GM10248 (cell line): Measurements from ENCODE around the gene GPBAR1.

Experiments
- CTCF ChIA-PET: fragments of 300-600 bp; sonication (Branson Sonifier 250); formaldehyde crosslinking; extraction: SDS; loops from one replicate; lab custom pipeline; 2021; ENCODE audit warnings: antibody characterized with exemption; lab: Yijun Ruan, JAX
- POLR2A ChIA-PET: fragments of 350-650 bp; sonication (Branson Sonifier 250); formaldehyde crosslinking; extraction: SDS; loops from one replicate; lab custom pipeline; 2020; ENCODE audit warnings: antibody characterized with exemption; lab: Yijun Ruan, JAX
- DNase-seq: peaks from one replicate; pipeline ENCODE4 v3.0.0; 2012; ENCODE audit errors: extremely low spot score
- TF ChIP-seq, protein P1 (sequence below): IDR thresholded peaks from 2 replicates; pipeline ENCODE4 v1.5.1; 2012; ENCODE audit warnings: mild to moderate bottlenecking, low read depth; ENCODE audit errors: extremely low read depth, missing control alignments, control extremely low read depth

The GPBAR1 gene

DNA sequence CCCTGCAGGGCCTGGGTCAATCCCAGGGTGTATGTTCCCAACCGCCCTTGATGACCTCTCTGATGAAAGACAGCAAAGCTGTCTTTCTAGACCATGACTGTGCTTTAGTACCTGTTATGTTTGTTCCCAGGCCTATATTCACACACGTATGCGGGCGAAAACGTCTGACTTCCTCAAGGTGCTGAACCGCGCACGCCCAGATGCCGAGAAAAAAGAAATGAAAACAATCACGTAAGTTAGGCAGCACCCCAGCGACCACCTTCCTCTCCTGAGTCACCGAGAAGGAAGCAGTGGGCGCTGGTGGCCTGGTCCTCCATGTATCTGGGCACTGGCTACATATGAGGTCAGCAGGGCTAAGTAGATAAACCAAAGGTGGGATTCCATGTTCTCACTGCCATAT is 11.1 kb upstream of the GPBAR1 start:
- ChIA-PET POLR2A (no interaction called here), CTCF (no interaction called here)
- DNase-seq = no peak
- TF ChIP-seq, protein P1, sequence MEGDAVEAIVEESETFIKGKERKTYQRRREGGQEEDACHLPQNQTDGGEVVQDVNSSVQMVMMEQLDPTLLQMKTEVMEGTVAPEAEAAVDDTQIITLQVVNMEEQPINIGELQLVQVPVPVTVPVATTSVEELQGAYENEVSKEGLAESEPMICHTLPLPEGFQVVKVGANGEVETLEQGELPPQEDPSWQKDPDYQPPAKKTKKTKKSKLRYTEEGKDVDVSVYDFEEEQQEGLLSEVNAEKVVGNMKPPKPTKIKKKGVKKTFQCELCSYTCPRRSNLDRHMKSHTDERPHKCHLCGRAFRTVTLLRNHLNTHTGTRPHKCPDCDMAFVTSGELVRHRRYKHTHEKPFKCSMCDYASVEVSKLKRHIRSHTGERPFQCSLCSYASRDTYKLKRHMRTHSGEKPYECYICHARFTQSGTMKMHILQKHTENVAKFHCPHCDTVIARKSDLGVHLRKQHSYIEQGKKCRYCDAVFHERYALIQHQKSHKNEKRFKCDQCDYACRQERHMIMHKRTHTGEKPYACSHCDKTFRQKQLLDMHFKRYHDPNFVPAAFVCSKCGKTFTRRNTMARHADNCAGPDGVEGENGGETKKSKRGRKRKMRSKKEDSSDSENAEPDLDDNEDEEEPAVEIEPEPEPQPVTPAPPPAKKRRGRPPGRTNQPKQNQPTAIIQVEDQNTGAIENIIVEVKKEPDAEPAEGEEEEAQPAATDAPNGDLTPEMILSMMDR = no peak

DNA sequence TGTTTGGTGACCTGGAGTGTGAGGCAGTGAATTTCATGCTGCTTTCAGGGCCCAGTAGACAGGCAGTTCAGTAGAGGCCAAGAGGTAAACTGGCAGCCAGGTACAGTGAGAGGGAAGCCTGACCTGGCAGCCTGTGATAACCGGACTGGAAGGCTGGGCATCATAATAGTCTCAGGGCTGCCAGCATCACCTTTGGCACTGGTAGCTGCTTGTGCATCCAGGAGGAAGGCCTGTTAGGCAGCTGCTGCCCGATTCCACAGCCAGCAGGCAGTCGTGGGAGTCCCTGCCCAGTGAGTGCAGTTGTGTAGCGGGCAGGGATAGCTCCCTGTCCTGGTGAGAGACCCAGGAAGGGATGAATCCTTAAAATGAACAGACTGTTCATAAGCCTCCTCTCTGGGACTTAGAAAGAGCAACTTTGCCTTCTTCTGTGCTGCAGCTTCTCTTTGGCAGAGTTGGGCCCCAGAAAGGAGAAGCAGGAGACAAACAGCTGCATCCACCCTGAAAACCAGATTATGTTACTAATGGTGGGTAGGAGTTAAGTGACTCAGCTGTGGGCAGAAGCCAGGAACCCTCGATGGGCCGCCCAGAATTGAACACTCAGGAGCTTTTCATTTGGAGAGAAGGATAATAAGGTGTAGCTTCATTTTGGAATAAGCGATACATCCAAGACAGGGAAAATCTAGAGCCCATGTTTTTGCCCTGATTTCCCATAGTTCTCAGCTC is 8.1 kb upstream of the GPBAR1 start:
- no peak for DNase-seq
- TF ChIP-seq, protein P1 = no peak
- ChIA-PET POLR2A (interaction anchor here (1.4 kb wide), 1 partner anchor 18 kb away, joined by 3 read pairs; the partner anchor contains the start of gene PNKD), CTCF (interaction anchor here (1.3 to 8.3 kb wide), 5 partner anchors 14 to 595 kb away, joined by 3 to 57 read pairs (median 5); partner anchors contain the start of genes AAMP and PNKD)

- CTCF ChIA-PET = interaction anchor here (1.3 to 8.3 kb wide), 5 partner anchors 13 to 595 kb away, joined by 3 to 57 read pairs (median 5); partner anchors contain the start of genes AAMP and PNKD
- POLR2A ChIA-PET = interaction anchor here (1.4 kb wide), 1 partner anchor 17 kb away, joined by 3 read pairs; the partner anchor contains the start of gene PNKD
- no peak for DNase-seq
- TF ChIP-seq, protein P1 = no peak
These were observed 7.6 kb upstream of the GPBAR1 start for GRCh38 chr2:218253232-218253625.

GRCh38 chr2:218255446-218255845 is 5.4 kb upstream of the GPBAR1 start:
- no peak for DNase-seq
- ChIA-PET CTCF (interaction anchor here (0.8 to 8.3 kb wide), 7 partner anchors 10 to 50 kb away, joined by 3 to 57 read pairs (median 6); partner anchors contain the start of genes AAMP and PNKD), POLR2A (no interaction called here)
- TF ChIP-seq, protein P1 = no peak

DNA sequence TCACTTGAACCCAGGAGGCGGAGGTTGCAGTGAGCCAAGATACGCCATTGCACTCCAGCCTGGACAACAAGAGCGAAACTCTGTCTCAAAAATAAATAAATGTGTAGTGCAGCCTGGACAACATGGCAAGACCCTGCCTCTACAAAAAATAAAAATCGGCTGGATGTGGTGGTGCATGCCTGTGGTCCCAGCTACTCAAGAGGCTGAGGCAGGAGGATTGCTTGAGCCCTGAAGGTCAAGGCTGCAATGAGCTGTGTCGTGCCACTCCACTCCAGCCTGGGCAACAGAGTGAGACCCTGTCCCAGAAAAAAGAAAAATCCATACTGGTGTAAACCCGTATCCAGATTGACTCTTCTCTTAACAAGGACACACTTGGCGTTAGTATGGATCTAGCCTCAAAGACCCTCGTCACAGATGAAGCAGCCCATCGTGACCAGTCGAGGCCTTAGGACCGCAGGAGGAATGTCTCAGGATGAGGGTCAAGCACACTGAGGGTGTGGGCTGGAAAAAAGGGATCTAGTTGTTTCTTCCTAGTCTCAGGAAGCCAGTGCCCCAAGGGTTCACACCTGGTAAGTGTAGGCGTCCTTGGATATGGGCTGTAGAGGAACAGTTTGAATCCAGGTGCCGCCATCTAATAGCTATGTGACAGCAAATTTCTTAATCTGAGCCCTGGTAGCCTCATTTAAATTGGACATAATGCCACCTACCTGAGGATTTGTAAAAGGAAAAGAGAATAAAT is 4.0 kb upstream of the GPBAR1 start:
- ChIA-PET POLR2A (interaction anchor here (1.8 kb wide), 1 partner anchor 13 kb away, joined by 5 read pairs; the partner anchor contains the start of genes AAMP and PNKD), CTCF (interaction anchor here (0.7 to 8.3 kb wide), 22 partner anchors 9 to 110 kb away, joined by 3 to 57 read pairs (median 6); partner anchors contain the start of genes AAMP, CXCR1 and PNKD)

More for the DNA sequence above, 4.0 kb upstream of the GPBAR1 start:
- TF ChIP-seq, protein P1 = no peak
- DNase-seq = no peak
